Suprapubic skin (tissue), 4 donors: Measurements from ENCODE around the gene GRWD1.

ENCODE experiments used
- POLR2A ChIP-seq, 2 donors: fragments of 450-650 bp; IDR thresholded peaks; one replicate each; pipeline ENCODE4 v1.6.1; 2017; ENCODE audit warnings: antibody characterized with exemption in 2 of 2, mild to moderate bottlenecking in 2 of 2, moderate library complexity in 2 of 2
- POLR2AphosphoS5 ChIP-seq, 3 donors: sonication (generic); formaldehyde crosslinking; IDR thresholded peaks; one replicate each; pipeline ENCODE4 v1.6.1; 2017; ENCODE audit warnings: antibody characterized with exemption in 3 of 3

DNA sequence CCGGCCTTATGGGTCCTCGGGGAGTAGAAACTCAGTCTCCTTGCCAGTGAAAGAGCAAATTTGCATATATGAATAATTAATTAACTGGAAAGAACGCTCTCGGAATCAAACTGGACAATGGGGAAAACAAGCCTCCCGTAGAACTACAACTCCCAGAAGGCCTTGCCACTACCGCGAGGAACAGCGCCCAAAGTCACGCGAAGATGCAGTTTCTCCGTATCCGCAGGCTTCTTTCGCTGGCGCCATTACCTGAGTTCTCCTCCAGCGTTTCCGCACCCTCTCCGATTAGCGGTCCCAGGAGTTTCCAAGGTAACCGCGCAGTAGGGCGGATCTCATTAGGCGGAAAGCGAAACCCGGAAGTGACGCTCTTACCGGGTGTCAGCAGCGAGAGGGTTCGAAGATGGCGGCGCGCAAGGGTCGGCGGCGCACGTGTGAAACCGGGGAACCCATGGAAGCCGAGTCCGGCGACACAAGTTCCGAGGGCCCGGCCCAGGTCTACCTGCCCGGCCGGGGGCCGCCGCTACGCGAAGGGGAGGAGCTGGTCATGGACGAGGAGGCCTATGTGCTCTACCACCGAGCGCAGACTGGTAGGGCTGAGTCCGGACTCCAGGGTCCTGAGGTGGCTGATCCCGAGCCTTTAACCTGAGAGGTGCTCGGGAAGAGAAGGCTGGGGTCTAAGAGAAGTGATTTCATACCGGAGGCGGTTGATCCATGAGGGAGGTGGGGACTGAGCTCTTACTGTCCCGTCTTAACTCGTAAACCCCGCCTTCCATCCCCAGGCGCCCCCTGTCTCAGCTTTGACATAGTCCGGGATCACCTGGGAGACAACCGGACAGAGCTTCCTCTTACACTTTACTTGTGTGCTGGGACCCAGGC, at the start of gene GRWD1:
- TF ChIP-seq POLR2A (IDR thresholded peaks at IDR 0.05): no peak
- peak in 2 of 3 donors; percentile 30 to 79 for TF ChIP-seq POLR2AphosphoS5 (IDR thresholded peaks at IDR 0.05)
